Brain microvascular endothelial cell (primary cell): Measurements from ENCODE around the gene NTRK3.

Experiments used
- DNase-seq: peaks from one replicate; pipeline ENCODE4 v3.0.0-alpha.2; 2020
- H3K27ac ChIP-seq: fragments of 250-450 bp; sonication (Bioruptor Pico); 2 replicates; pipeline ENCODE4 v1.5.1; 2020; ENCODE audit warnings: mild to moderate bottlenecking, moderate library complexity
- H3K27me3 ChIP-seq: fragments of 250-450 bp; sonication (Bioruptor Pico); replicated peaks from 2 replicates; pipeline ENCODE4 v1.5.1; 2020; ENCODE audit warnings: mild to moderate bottlenecking
- H3K36me3 ChIP-seq: fragments of 250-450 bp; sonication (Bioruptor Pico); replicated peaks from 2 replicates; pipeline ENCODE4 v1.5.1; 2020; ENCODE audit warnings: mild to moderate bottlenecking
- H3K4me3 ChIP-seq: 2 replicates; pipeline ENCODE4 v1.5.1; 2011; ENCODE audit warnings: low read depth, mild to moderate bottlenecking, control low read depth, low read length, moderate library complexity
- CTCF ChIP-seq: IDR thresholded peaks from 2 replicates; pipeline ENCODE4 v1.5.1; 2011; ENCODE audit warnings: low read depth, mild to moderate bottlenecking, moderate library complexity, low read length, control low read depth, inconsistent platforms; ENCODE audit errors: missing control alignments
- in situ Hi-C: cut with HindIII; loops from 2 replicates; pipeline ENCODE4 v1.10.0; 2017; ENCODE audit warnings: low sequenced_read_pairs, low pct_ligation_motif_present

The NTRK3 gene

GRCh38 chr15:88190232-88190631 lies 66.3 kb downstream of the NTRK3 start:
- Histone ChIP-seq H3K27ac (no peak overlapping the region), H3K27me3 (no peaks in the 10 kb centered on the region), H3K4me3 (no peak overlapping the region), H3K36me3 (no peaks in the 10 kb centered on the region)
- DNase-seq = no peak
- in situ Hi-C loops = no loop called here
- TF ChIP-seq CTCF = no peak

- TF ChIP-seq CTCF = no peak
- in situ Hi-C loops = no loop called here
- no peaks in the 10 kb centered on the region for H3K27me3 ChIP-seq
- H3K27ac ChIP-seq = no peak overlapping the region
- no peaks in the 10 kb centered on the region for H3K36me3 ChIP-seq
- no peak for DNase-seq
- no peak overlapping the region for H3K4me3 ChIP-seq
These were observed 68.2 kb downstream of the NTRK3 start for GRCh38 chr15:88188300-88188699.

GRCh38 chr15:88187195-88187594 lies 69.3 kb downstream of the NTRK3 start:
- H3K36me3 ChIP-seq = no peaks in the 10 kb centered on the region
- DNase-seq = no peak
- in situ Hi-C loops = no loop called here
- no peaks in the 10 kb centered on the region for H3K27me3 ChIP-seq
- TF ChIP-seq CTCF = no peak
- H3K27ac ChIP-seq = no peak overlapping the region
- no peak overlapping the region for H3K4me3 ChIP-seq

- no peaks in the 10 kb centered on the region for H3K27me3 ChIP-seq
These were observed 71.0 kb downstream of the NTRK3 start for GRCh38 chr15:88185584-88185983.

GRCh38 chr15:88181613-88182012 lies 74.9 kb downstream of the NTRK3 start:
- Histone ChIP-seq H3K4me3 (no peak overlapping the region), H3K27ac (no peak overlapping the region), H3K36me3 (no peaks in the 10 kb centered on the region), H3K27me3 (no peaks in the 10 kb centered on the region)
- no peak for TF ChIP-seq CTCF
- no peak for DNase-seq
- in situ Hi-C loops = no loop called here

More at GRCh38 chr15:88185584-88185983, 71.0 kb downstream of the NTRK3 start:
- H3K4me3 ChIP-seq = no peak overlapping the region
- H3K36me3 ChIP-seq = no peaks in the 10 kb centered on the region
- no peak for TF ChIP-seq CTCF
- DNase-seq = no peak
- in situ Hi-C loops = no loop called here
- no peak overlapping the region for H3K27ac ChIP-seq

- no peak for DNase-seq
- Histone ChIP-seq H3K36me3 (no peaks in the 10 kb centered on the region), H3K27ac (no peak overlapping the region), H3K27me3 (no peaks in the 10 kb centered on the region), H3K4me3 (no peak overlapping the region)
- in situ Hi-C loops = no loop called here
- TF ChIP-seq CTCF = no peak
These were observed 77.0 kb downstream of the NTRK3 start for GRCh38 chr15:88179562-88179961.
